IPS-NIHi11 (cell line): ENCODE data around the gene MAN1B1.

Experiments used
- DNase-seq: peaks from one replicate; pipeline ENCODE4 v3.0.0; 2012; ENCODE audit warnings: mixed read lengths, low spot score

The MAN1B1 gene

DNA sequence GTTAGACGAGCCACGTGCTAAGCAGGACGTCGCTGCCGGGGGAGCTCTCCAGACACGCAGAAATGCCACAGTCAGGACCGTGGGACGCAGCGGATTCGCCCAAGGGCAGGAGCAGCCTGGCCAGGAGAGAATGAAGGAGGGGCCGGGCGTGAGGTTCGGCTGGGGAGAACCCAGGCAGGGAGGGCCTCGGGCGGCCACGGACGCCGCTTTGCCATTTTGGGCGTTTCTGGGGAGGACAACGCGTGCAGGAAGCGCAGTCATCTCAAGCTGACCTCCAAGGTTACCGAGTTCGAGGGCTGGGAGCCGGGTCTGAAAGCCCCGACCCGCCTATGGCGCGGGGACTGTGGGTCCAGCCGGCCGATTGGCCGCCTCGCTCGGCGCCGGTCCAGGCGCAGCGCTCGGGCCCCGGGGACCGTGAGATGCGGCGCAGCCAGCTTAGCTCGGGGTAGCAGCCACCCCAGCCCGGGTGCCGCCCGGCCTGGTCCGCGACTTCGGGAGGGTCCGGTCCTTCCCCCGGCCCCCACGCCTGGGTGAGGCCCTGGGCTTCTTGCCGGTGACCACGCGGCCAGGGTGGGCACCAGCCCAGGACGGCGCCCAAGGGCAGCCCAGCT is 760 bp upstream of the MAN1B1 start:
- no peak for DNase-seq

- peak; percentile 34 for DNase-seq
These were observed 682 bp downstream of the MAN1B1 start for GRCh38 chr9:137087409-137087925.

DNA sequence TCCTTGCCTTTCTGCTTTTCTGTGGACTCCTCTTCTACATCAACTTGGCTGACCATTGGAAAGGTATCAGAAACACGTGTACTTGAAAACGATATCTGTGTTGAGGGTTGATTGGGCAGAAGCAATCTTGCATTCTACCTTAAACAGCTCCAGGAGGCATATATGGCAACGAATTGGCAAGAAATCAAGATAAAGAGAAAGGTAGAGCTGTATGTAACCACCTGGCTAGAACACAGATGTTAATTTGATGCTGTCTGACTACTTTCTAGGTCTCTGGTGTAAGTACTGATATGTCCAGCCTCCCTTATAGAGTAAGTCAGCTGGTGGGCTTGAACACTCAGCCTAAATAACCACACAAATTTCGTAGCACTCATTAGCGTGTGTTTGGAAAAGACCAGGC is 1.3 kb downstream of the MAN1B1 start:
- no peak for DNase-seq

- no peak for DNase-seq
These were observed 2.6 kb downstream of the MAN1B1 start for GRCh38 chr9:137089232-137089947.

DNA sequence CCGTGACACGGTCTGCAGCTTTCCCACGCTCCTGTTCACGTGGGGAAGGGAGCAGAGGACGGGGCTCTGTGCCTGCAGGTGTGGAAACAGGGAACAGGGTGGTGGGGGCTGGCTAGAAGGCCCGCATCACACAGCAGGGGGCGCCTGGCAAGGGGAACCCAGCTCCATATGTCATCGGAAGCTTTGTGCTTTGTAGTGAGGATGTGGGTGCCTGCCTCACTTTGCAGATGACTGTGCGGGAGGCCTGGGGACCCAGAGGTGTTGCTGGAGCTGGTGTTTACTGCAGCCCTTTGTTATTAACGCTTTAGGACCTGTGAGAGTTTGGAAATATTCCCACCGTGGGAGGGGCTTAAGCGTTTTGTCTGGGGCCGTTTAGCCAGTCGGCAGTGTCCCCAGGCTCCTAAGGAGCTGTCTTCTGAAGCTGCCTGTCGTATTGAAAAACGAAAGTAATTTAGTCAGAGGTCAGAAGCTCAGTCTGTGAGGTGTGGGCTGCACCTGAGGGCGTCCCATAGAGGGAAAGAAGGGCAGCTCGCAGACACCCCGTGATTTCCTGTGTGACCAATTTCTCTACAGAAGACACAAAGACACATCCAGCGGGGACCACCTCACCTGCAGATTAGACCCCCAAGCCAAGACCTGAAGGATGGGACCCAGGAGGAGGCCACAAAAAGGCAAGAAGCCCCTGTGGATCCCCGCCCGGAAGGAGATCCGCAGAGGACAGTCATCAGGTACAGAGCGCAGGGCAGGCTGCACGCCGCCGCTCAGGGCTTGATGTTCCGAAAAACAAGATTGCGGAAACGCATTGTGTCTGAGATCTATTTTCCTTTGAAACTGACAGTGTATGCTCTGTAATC is 9.1 kb downstream of the MAN1B1 start:
- no peak for DNase-seq

- DNase-seq = no peak
These were observed 10.2 kb downstream of the MAN1B1 start for GRCh38 chr9:137096785-137097546.

- DNase-seq = no peak
These were observed 11.1 kb downstream of the MAN1B1 start for GRCh38 chr9:137097761-137098462.

DNA sequence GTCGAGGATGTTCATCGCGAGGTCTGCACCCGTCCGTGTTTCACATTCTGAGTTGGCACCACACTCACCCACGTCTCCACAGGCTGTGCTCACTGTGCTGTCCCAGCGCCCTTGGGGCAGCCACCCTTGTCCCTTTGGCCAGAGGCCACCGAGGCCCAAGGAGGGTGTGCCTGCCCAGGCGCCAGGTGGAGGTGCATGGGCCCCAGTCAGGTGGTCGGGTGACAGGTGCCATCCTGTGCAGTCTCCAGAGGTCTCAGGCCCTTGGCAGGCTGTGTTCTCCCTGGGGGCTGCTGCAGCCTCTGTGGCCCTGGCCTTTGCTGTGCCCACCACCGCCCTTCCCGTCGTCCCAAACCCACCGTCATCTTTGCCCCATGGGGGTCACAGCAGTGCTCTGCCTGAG is 12.4 kb downstream of the MAN1B1 start:
- DNase-seq = no peak

GRCh38 chr9:137103206-137103999 is 16.6 kb downstream of the MAN1B1 start:
- no peak for DNase-seq

GRCh38 chr9:137105814-137106661 is 19.3 kb downstream of the MAN1B1 start:
- no peak for DNase-seq

DNA sequence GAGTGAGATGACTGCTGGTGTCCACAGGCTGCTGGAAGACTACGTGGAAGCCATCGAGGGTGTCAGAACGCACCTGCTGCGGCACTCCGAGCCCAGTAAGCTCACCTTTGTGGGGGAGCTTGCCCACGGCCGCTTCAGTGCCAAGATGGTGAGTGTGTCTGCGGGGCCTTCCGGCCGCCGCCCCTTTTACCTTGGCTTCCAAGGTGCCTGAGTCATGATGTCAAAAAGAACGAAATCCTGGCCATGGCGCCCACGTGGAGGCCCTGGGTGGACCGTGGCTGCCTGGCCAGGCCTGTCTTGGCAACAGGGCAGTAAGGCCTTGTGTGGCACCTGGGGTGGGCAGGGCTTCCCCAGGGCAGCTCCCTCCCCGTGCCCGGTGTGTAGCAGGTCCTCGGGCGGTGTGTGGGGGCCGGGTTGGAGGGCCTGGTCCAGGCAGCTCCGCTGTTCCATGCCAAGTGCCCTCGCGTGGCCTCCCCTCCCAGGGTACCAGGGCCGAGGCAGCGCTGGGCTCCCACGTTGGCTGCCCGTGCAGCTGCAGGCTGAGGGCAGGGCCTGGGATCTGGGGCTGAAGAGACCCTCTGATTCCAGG is 20.0 kb downstream of the MAN1B1 start:
- DNase-seq = no peak

DNA sequence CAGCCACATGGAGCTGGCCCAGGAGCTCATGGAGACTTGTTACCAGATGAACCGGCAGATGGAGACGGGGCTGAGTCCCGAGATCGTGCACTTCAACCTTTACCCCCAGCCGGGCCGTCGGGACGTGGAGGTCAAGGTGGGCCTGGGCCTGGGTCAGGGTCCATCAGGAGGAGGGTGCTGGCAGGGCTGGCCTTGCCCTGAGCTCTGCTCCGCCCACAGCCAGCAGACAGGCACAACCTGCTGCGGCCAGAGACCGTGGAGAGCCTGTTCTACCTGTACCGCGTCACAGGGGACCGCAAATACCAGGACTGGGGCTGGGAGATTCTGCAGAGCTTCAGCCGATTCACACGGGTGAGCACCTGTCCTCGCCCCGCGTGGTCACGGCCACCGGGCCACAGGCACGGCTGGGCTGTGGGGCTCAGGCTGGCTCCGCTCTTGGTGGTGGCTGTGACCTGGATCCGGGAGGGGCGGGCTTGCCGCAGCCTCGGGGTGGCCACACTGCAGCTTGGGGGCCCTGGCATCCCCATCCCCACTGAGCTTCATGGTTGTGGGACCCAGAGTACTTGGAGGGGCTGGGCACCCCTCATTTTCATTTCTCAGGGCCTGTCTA is 20.6 kb downstream of the MAN1B1 start:
- DNase-seq = no peak

DNA sequence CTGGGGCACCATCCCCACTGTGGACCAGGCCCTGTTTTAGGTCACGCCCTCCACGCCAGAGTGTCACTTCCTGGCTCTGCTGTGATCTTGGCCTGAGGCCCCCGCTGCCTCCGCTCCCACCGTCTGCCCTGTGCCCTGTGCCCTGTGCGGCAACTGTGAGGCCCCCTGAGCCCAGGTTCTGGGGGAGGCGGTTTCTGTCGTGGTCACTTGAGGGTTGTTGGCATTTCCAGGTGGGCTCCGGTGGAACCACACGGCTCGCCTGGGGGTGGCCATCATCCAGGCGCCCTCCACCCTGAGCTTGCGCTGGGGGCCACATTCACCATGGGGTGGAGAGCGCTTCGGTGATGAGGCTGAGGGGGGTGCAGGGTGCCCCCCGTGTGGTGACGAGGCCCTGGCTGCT is 21.2 kb downstream of the MAN1B1 start:
- DNase-seq = no peak

DNA sequence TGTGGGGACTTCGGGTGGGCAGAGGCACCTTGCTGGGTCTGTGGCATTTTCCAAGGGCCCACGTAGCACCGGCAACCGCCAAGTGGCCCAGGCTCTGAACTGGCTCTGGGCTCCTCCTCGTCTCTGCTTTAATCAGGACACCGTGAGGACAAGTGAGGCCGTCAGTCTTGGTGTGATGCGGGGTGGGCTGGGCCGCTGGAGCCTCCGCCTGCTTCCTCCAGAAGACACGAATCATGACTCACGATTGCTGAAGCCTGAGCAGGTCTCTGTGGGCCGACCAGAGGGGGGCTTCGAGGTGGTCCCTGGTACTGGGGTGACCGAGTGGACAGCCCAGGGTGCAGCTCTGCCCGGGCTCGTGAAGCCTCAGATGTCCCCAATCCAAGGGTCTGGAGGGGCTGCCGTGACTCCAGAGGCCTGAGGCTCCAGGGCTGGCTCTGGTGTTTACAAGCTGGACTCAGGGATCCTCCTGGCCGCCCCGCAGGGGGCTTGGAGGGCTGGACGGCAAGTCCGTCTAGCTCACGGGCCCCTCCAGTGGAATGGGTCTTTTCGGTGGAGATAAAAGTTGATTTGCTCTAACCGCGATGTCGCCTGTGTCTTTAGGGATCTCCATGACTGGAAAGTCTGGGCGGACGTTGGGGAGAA is 21.9 kb downstream of the MAN1B1 start:
- no peak for DNase-seq

DNA sequence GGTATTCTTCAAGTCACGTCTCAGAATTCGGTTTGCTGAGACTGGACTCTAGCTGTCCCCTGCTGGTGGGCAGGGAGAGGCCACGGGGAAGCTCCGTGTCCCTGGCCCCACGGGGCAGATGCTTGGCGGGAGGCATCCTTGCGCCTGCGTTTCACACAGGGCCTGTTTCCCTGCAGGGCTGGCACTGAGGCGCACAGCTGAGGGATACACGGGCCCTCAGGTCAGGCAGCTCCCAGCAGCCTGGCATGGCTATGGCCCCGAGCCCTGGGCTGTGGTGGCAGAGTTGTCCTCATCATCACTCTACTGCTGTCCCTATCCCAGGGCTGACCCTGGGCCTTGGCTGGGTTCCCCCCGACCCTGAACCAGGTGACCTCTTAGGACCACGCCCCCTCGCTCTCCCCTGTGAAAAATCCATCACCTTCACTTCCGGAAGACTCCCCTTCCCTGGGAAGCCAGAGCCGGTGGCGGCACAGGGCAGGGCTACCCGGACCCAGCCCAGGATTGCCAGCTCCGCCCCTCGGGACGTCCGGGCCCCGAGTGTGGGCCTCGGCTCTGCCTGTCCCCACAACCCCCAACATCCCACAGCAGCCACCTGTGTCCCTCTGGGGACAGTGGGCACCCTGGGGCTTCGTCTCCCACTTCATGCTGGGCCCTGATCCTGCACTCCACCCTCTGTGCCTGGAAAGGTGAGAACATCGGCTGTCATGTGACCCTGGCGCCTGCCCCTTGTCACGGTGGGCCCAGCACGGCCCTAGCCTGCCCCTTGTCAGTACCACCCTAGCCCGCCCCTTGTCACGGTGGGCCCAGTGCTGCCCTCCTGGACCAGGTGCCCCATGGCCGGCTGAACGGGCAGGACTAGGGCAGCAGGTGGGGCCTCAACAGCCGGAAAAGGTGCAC is 22.7 kb downstream of the MAN1B1 start:
- DNase-seq = no peak

GRCh38 chr9:137110147-137110910 is 23.5 kb downstream of the MAN1B1 start:
- no peak for DNase-seq
